PC-3 (cell line): ENCODE data around the gene SLC25A52. TPM values are rescaled to one million over a fixed set of nuclear protein-coding genes. Genes with fewer than 3 reads are reported as not detected.
A peak's percentile ranks its signal among the peaks of the same experiment; 100 is the strongest.
"Not testable (repeated sequence)": the region's sequence is repeated elsewhere in the genome, so short reads cannot be mapped to it uniquely, and the experiment has no call there.

Experiments
- ATAC-seq: fragments of 200-7000 bp; cut with Tn5 transposase; 2 replicates; pipeline ENCODE4 v1.9.1; 2020; ENCODE audit warnings: mild to moderate bottlenecking, moderate library complexity
- BruUV-seq: library from RNA; stranded (reverse); fragments of 400-500 nt; replicated peaks from 2 replicates; lab custom pipeline; 2021; lab: Mats Ljungman, UMichigan
- CTCF ChIA-PET: fragments of 300-600 bp; sonication (Branson Sonifier 250); formaldehyde crosslinking; loops from one replicate; lab custom pipeline; 2022; ENCODE audit warnings: antibody characterized with exemption; lab: Charles Lee
- POLR2A ChIA-PET: fragments of 300-600 bp; sonication (Branson Sonifier 250); formaldehyde crosslinking; loops from one replicate; lab custom pipeline; 2022; ENCODE audit warnings: antibody characterized with exemption; ENCODE audit not compliant: unreplicated experiment; lab: Charles Lee
- DNase-seq: peaks from one replicate; pipeline ENCODE4 v3.0.0-alpha.2; 2015
- H2AFZ ChIP-seq: fragments of 300-600 bp; sonication (generic); 2 replicates; pipeline ENCODE4 v1.6.0; 2016; ENCODE audit warnings: antibody characterized with exemption, low read length
- H3F3A ChIP-seq: fragments of 300-600 bp; sonication (generic); one replicate; pipeline ENCODE4 v1.6.0; 2017; ENCODE audit warnings: antibody characterized with exemption, low read length, control low read depth, mild to moderate bottlenecking; ENCODE audit not compliant: unreplicated experiment
- H3K27ac ChIP-seq: fragments of 300-600 bp; sonication (generic); 2 replicates; pipeline ENCODE4 v1.5.1; 2016; ENCODE audit warnings: mild to moderate bottlenecking, low read length
- H3K27me3 ChIP-seq: fragments of 300-600 bp; sonication (generic); 2 replicates; pipeline ENCODE4 v1.6.1; 2016; ENCODE audit warnings: low read length, mixed read lengths
- H3K36me3 ChIP-seq: fragments of 300-600 bp; sonication (generic); 2 replicates; pipeline ENCODE4 v1.6.1; 2016; ENCODE audit warnings: low read depth, mixed run types, low read length, mixed read lengths
- H3K4me1 ChIP-seq: fragments of 300-600 bp; sonication (generic); 2 replicates; pipeline ENCODE4 v1.5.1; 2016; ENCODE audit warnings: low read length; ENCODE audit not compliant: insufficient read depth
- H3K4me2 ChIP-seq: fragments of 300-600 bp; sonication (generic); 2 replicates; pipeline ENCODE4 v1.6.0; 2016; ENCODE audit warnings: low read length
- H3K4me3 ChIP-seq: fragments of 300-600 bp; sonication (generic); 2 replicates; pipeline ENCODE4 v1.5.1; 2016; ENCODE audit warnings: mild to moderate bottlenecking, low read length, mixed read lengths
- H3K79me2 ChIP-seq: fragments of 300-600 bp; sonication (generic); 2 replicates; pipeline ENCODE4 v1.6.1; 2017; ENCODE audit warnings: low read length, mixed read lengths
- H3K9ac ChIP-seq: fragments of 300-600 bp; sonication (generic); 2 replicates; pipeline ENCODE4 v1.6.0; 2016; ENCODE audit warnings: mild to moderate bottlenecking, low read length
- H3K9me2 ChIP-seq: fragments of 300-600 bp; sonication (generic); replicated peaks from 2 replicates; pipeline ENCODE4 v1.6.1; 2016; ENCODE audit warnings: mixed run types, low read length, mixed read lengths
- H3K9me3 ChIP-seq: fragments of 300-600 bp; sonication (generic); 2 replicates; pipeline ENCODE4 v1.6.1; 2016; ENCODE audit warnings: low read length, mixed read lengths
- H4K20me1 ChIP-seq: fragments of 300-600 bp; sonication (generic); 2 replicates; pipeline ENCODE4 v1.6.1; 2016; ENCODE audit warnings: low read length, mixed read lengths
- CTCF ChIP-seq: fragments of 300-600 bp; sonication (generic); conservative IDR thresholded peaks from 2 replicates; pipeline ENCODE4 v1.5.1; 2017; ENCODE audit warnings: antibody characterized with exemption, low read depth, mild to moderate bottlenecking, low read length
- EZH2 ChIP-seq: fragments of 300-600 bp; sonication (generic); IDR thresholded peaks from one replicate; pipeline ENCODE4 v1.6.1; 2017; ENCODE audit warnings: antibody characterized with exemption, mild to moderate bottlenecking, low read length; ENCODE audit not compliant: unreplicated experiment
- EZH2phosphoT487 ChIP-seq: fragments of 300-600 bp; sonication (generic); IDR thresholded peaks from 2 replicates; pipeline ENCODE4 v1.6.1; 2018; ENCODE audit warnings: mild to moderate bottlenecking, antibody characterized with exemption, low read length, borderline replicate concordance
- intact Hi-C: fragments of 100-400 bp; cut with micrococcal nuclease; formaldehyde crosslinking; loops from 2 replicates; pipeline ENCODE4 v1.9.0; 2023
- total RNA-seq: library from RNA; depleted of rRNA; stranded (reverse); fragments of >200 nt; gene quantifications from 2 replicates; pipeline ENCODE4 v1.2.3, GENCODE V29; 2014

Gene SLC25A52
- total RNA-seq, 1 experiment from 2014 or later = not detected

DNA sequence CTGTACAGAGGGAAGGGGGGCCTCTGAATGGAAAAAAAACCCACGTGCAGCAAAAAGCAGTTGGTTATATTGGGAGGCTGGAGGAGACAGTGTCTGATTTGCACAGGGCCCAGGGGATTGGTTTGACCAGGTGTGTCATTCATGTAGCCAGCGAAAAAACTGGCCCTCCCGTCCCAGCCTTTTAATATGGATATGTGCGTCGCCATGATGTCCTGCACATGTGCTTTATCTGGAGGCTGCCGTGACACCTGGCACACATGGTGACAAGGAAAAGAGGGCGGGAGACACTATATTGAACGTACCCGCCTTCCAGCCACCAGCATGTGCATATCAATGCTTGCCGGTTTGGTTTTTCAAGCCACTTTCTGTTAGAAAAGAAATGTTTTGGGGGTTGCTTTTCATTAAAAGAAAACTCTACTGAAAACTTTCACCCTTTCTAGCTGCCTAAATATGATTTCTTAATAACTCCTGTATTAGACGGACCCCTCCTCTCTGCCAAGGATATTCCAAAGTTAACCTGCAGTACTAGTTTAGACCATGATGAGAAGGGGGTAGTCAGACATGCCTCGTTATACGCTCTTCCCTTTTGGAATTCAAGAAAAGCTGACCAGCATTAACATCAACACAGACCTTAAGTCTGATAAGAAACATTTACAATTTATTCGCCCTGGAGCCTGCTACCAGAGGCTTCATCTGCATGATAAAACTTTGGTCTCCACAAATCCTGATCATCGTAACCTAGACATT is 16.2 kb downstream of the SLC25A52 start:
- Histone ChIP-seq H3K9ac (no peak overlapping the region), H2AFZ (no peak overlapping the region), H4K20me1 (no peaks in the 10 kb centered on the region), H3K4me1 (no peaks in the 10 kb centered on the region), H3F3A (no peaks in the 10 kb centered on the region), H3K27ac (no peak overlapping the region), H3K79me2 (no peaks in the 10 kb centered on the region), H3K9me3 (no peaks in the 10 kb centered on the region), H3K36me3 (no peaks in the 10 kb centered on the region), H3K4me2 (no peak overlapping the region), H3K27me3 (no peaks in the 10 kb centered on the region), H3K9me2 (no peaks in the 10 kb centered on the region), H3K4me3 (no peak overlapping the region)
- CTCF ChIA-PET = no interaction called here
- POLR2A ChIA-PET = no interaction called here
- DNase-seq = no peak
- BruUV-seq = no TSS peak
- TF ChIP-seq EZH2phosphoT487 (no peak), EZH2 (no peak), CTCF (no peak)
- intact Hi-C loops = no loop called here
- ATAC-seq = no peak

DNA sequence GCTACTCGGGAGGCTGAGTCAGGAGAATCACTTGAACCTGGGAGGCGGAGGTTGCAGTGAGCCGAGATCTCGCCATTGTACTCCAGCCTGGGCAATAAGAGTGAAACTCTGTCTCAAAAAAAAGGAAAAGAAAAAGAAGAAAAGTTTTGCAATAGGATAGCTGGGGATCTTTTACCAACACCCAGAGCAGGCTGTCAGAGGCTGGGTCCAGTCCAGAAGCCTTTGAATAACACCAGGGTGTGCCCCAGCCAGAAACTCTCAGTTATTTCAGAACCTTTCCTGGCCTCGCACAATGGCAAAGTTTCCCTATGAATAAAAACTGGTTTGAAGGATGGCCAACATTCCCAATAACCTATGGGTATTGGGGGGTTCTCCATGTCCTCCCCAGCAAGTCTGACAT is 17.1 kb downstream of the SLC25A52 start:
- POLR2A ChIA-PET, H3K4me3 ChIP-seq, intact Hi-C loops, BruUV-seq, H3K27me3 ChIP-seq, DNase-seq, H2AFZ ChIP-seq, H3K27ac ChIP-seq, H4K20me1 ChIP-seq, H3K79me2 ChIP-seq, H3K36me3 ChIP-seq, ATAC-seq, H3K4me2 ChIP-seq, H3K4me1 ChIP-seq, CTCF ChIA-PET, H3K9me3 ChIP-seq, H3K9ac ChIP-seq, H3K9me2 ChIP-seq, H3F3A ChIP-seq: not testable (repeated sequence)

- no peaks in the 10 kb centered on the region for H3K4me1 ChIP-seq
- no peak overlapping the region for H3K4me2 ChIP-seq
These were observed 19.5 kb downstream of the SLC25A52 start for GRCh38 chr18:31741097-31741735.

More at GRCh38 chr18:31741097-31741735, 19.5 kb downstream of the SLC25A52 start:
- POLR2A ChIA-PET = no interaction called here
- Histone ChIP-seq H3K9me3 (no peaks in the 10 kb centered on the region), H3F3A (no peaks in the 10 kb centered on the region), H3K79me2 (no peaks in the 10 kb centered on the region), H3K36me3 (no peaks in the 10 kb centered on the region), H3K27me3 (no peaks in the 10 kb centered on the region), H3K27ac (no peak overlapping the region), H3K9me2 (no peaks in the 10 kb centered on the region), H4K20me1 (no peaks in the 10 kb centered on the region), H3K9ac (no peak overlapping the region), H3K4me3 (no peak overlapping the region), H2AFZ (no peak overlapping the region)
- DNase-seq = peak; percentile 47
- TF ChIP-seq EZH2phosphoT487 (no peak), CTCF (peak; percentile 65)
- ATAC-seq = peak; percentile 20; the same call in 1 of the 2 replicates
- intact Hi-C loops = loop anchor here (1.0 kb wide), 1 partner anchor 78 kb away; no protein-coding TSS in a partner anchor
- CTCF ChIA-PET = no interaction called here
- BruUV-seq = no TSS peak
